SK-N-SH (cell line): Measurements from ENCODE around the gene SCD. TPM values are rescaled to one million over a fixed set of nuclear protein-coding genes. Genes with fewer than 3 reads are reported as not detected.

Experiments used
- CTCF ChIA-PET: fragments of 300-600, 350-600 bp; formaldehyde crosslinking; extraction: SDS; loops from one replicate; lab custom pipeline; 2021; lab: Yijun Ruan, JAX
- POLR2A ChIA-PET: fragments of 350-600 bp; sonication (Branson Sonifier 250); formaldehyde crosslinking; extraction: SDS; loops from one replicate; lab custom pipeline; 2020; ENCODE audit warnings: antibody characterized with exemption, inconsistent platforms; lab: Yijun Ruan, JAX
- DNase-seq: peaks from one replicate; pipeline ENCODE4 v3.0.0; 2012
- H2AFZ ChIP-seq: fragments of 200-600 bp; sonication (generic); 2 replicates; pipeline ENCODE4 v1.8.1; 2016; ENCODE audit warnings: antibody characterized with exemption, mild to moderate bottlenecking, low read depth
- H3F3A ChIP-seq: fragments of 200-600 bp; sonication (generic); replicated peaks from 2 replicates; pipeline ENCODE3; 2016; ENCODE audit warnings: antibody characterized with exemption, mild to moderate bottlenecking; ENCODE audit not compliant: insufficient read depth
- H3K27ac ChIP-seq, 2 experiments: fragments of 200-500 bp in 1 of 2; fragments of 200-600 bp in 1 of 2; sonication (Bioruptor generic) in 1 of 2; sonication (generic), shearing (Covaris generic) in 1 of 2; 2 replicates each; pipeline versions ENCODE4 v1.5.1 to v1.6.1; 2014 to 2016; ENCODE audit warnings: low read depth in 2 of 2, inconsistent platforms in 1 of 2, low read length in 1 of 2, mild to moderate bottlenecking in 1 of 2, mixed read lengths in 1 of 2
- H3K27me3 ChIP-seq: fragments of 200-600 bp; sonication (generic), shearing (Covaris generic); 2 replicates; pipeline ENCODE4 v1.6.1; 2016; ENCODE audit warnings: mixed run types; ENCODE audit not compliant: insufficient read depth
- H3K36me3 ChIP-seq, 2 experiments: fragments of 200-500 bp in 1 of 2; fragments of 200-600 bp in 1 of 2; sonication (Bioruptor generic) in 1 of 2; sonication (generic) in 1 of 2; replicated peaks in 1 of 2; 2 replicates each; pipeline versions ENCODE3 to v1.5.1; 2014 to 2016; ENCODE audit warnings: low read length in 1 of 2, mild to moderate bottlenecking in 1 of 2; ENCODE audit not compliant: insufficient read depth in 2 of 2, control insufficient read depth in 1 of 2
- H3K4me1 ChIP-seq, 2 experiments: fragments of 200-500 bp in 1 of 2; fragments of 200-600 bp in 1 of 2; sonication (Bioruptor generic) in 1 of 2; sonication (generic), shearing (Covaris generic) in 1 of 2; 2 replicates each; pipeline versions ENCODE4 v1.5.1 to v1.6.1; 2014 to 2016; ENCODE audit warnings: low read depth in 1 of 2, low read length in 1 of 2, mixed run types in 1 of 2; ENCODE audit not compliant: insufficient read depth in 2 of 2, control insufficient read depth in 1 of 2
- H3K4me2 ChIP-seq: fragments of 200-600 bp; sonication (generic), shearing (Covaris generic); 2 replicates; pipeline ENCODE4 v1.6.1; 2017; ENCODE audit warnings: mixed run types
- H3K4me3 ChIP-seq, 2 experiments: fragments of 200-500 bp in 1 of 2; fragments of 200-600 bp in 1 of 2; sonication (Bioruptor generic) in 1 of 2; sonication (generic), shearing (Covaris generic) in 1 of 2; 2 replicates each; pipeline versions ENCODE4 v1.5.1 to v1.8.1; 2014 to 2016; ENCODE audit warnings: low read depth in 2 of 2, inconsistent platforms in 1 of 2, low read length in 1 of 2, mild to moderate bottlenecking in 1 of 2, mixed read lengths in 1 of 2, moderate library complexity in 1 of 2
- H3K79me2 ChIP-seq: fragments of 200-600 bp; sonication (generic); 2 replicates; pipeline ENCODE4 v1.8.1; 2017; ENCODE audit warnings: mild to moderate bottlenecking; ENCODE audit not compliant: insufficient read depth
- H3K9ac ChIP-seq: fragments of 200-600 bp; sonication (generic); 2 replicates; pipeline ENCODE4 v1.6.1; 2017; ENCODE audit warnings: mixed run types
- H3K9me2 ChIP-seq: fragments of 200-600 bp; sonication (generic); 2 replicates; pipeline ENCODE4 v1.6.1; 2017; ENCODE audit warnings: mixed run types
- H3K9me3 ChIP-seq: fragments of 200-600 bp; sonication (generic); 2 replicates; pipeline ENCODE4 v1.6.1; 2017; ENCODE audit warnings: mixed run types, mild to moderate bottlenecking, moderate library complexity
- H4K20me1 ChIP-seq: fragments of 200-600 bp; sonication (generic); 2 replicates; pipeline ENCODE4 v1.6.1; 2017; ENCODE audit warnings: mild to moderate bottlenecking, mixed run types; ENCODE audit not compliant: insufficient read depth
- CHD2 ChIP-seq: fragments of 150-350 bp; IDR thresholded peaks from 2 replicates; pipeline ENCODE4 v1.6.1; 2018; ENCODE audit warnings: low read length; ENCODE audit not compliant: partially characterized antibody
- ELF1 ChIP-seq: IDR thresholded peaks from 2 replicates; pipeline ENCODE4 v1.4.0; 2012
- EP300 ChIP-seq, 2 experiments: IDR thresholded peaks; 2 replicates each; pipeline versions ENCODE4 v1.4.0 to v1.6.1; 2012; ENCODE audit warnings: borderline replicate concordance in 1 of 2, low read depth in 1 of 2, low read length in 1 of 2
- EZH2phosphoT487 ChIP-seq: fragments of 200-600 bp; sonication (generic); IDR thresholded peaks from 2 replicates; pipeline ENCODE4 v1.6.1; 2017; ENCODE audit warnings: low read depth, mixed run types, mild to moderate bottlenecking, antibody characterized with exemption, moderate library complexity, borderline replicate concordance
- FOXJ3 ChIP-seq: sonication (generic); formaldehyde crosslinking; IDR thresholded peaks from 2 replicates; pipeline ENCODE4 v1.5.1; 2020; ENCODE audit warnings: mild to moderate bottlenecking, missing genetic modification reagents
- FOXM1 ChIP-seq: IDR thresholded peaks from 2 replicates; pipeline ENCODE4 v1.4.0; 2012; ENCODE audit warnings: low read depth, mild to moderate bottlenecking
- GABPA ChIP-seq: IDR thresholded peaks from 2 replicates; pipeline ENCODE4 v1.4.0; 2012; ENCODE audit warnings: low read depth, mild to moderate bottlenecking
- NFIC ChIP-seq: IDR thresholded peaks from 2 replicates; pipeline ENCODE4 v1.4.0; 2012; ENCODE audit warnings: borderline replicate concordance
- PBX3 ChIP-seq: IDR thresholded peaks from 2 replicates; pipeline ENCODE4; 2012
- RAD21 ChIP-seq: IDR thresholded peaks from 2 replicates; pipeline ENCODE4 v1.6.1; 2012; ENCODE audit warnings: mild to moderate bottlenecking, low read length
- RCOR1 ChIP-seq: fragments of 150-350 bp; IDR thresholded peaks from 2 replicates; pipeline ENCODE4 v1.6.1; 2017; ENCODE audit warnings: antibody characterized with exemption, low read length
- RFX5 ChIP-seq: IDR thresholded peaks from 2 replicates; pipeline ENCODE4 v1.6.1; 2012; ENCODE audit warnings: mild to moderate bottlenecking, improper control_type of control experiment, low read length
- RXRA ChIP-seq: IDR thresholded peaks from 2 replicates; pipeline ENCODE4 v1.4.0; 2012; ENCODE audit warnings: low read depth, mild to moderate bottlenecking, borderline replicate concordance
- SMC3 ChIP-seq: IDR thresholded peaks from 2 replicates; pipeline ENCODE4 v1.6.1; 2012; ENCODE audit warnings: low read depth, low read length, improper control_type of control experiment
- TEAD4 ChIP-seq: IDR thresholded peaks from 2 replicates; pipeline ENCODE4 v1.4.0; 2012; ENCODE audit warnings: mild to moderate bottlenecking, borderline replicate concordance; ENCODE audit not compliant: insufficient read depth
- WGBS: methylation state at CpG from one replicate; pipeline ENCODE4 v1.1.6; 2017; ENCODE audit warnings: low lambda C conversion rate; 5-methylcytosine and 5-hydroxymethylcytosine counted together
- polyA plus RNA-seq, 3 experiments: library from polyadenylated mRNA; depleted of rRNA; stranded (reverse); fragments of >200 nt; gene quantifications; 2 replicates each; pipeline ENCODE4 v1.2.3, GENCODE V29; 2012
- TF ChIP-seq, protein P1 (sequence below): fragments of 200-600 bp; sonication (generic); IDR thresholded peaks from 2 replicates; pipeline ENCODE4 v1.6.1; 2017; ENCODE audit warnings: antibody characterized with exemption, mild to moderate bottlenecking, moderate library complexity

Gene SCD
- polyA plus RNA-seq, 1 of the 3 experiments (the other 2 are of a cell fraction), result 19.7 TPM

GRCh38 chr10:100340948-100341847 lies 5.8 kb upstream of the SCD start:
- H2AFZ ChIP-seq, result no peak overlapping the region
- no peaks in the 10 kb centered on the region for H3K9me2 ChIP-seq
- no peak overlapping the region for H3K4me3 ChIP-seq
- no peaks in the 10 kb centered on the region; the same call in 1 of the 2 replicates for H3K27me3 ChIP-seq
- no peaks in the 10 kb centered on the region for H3K36me3 ChIP-seq
- H3K27ac ChIP-seq, result no peak overlapping the region
- H3F3A ChIP-seq, result peaks cover 4% of the 10 kb centered on the region
- no peak for TF ChIP-seq RXRA
- TF ChIP-seq CHD2, result no peak
- no peak for TF ChIP-seq EZH2phosphoT487
- TF ChIP-seq RFX5, result no peak
- TF ChIP-seq NFIC, result no peak
- no peak for TF ChIP-seq TEAD4
- TF ChIP-seq, protein P1, sequence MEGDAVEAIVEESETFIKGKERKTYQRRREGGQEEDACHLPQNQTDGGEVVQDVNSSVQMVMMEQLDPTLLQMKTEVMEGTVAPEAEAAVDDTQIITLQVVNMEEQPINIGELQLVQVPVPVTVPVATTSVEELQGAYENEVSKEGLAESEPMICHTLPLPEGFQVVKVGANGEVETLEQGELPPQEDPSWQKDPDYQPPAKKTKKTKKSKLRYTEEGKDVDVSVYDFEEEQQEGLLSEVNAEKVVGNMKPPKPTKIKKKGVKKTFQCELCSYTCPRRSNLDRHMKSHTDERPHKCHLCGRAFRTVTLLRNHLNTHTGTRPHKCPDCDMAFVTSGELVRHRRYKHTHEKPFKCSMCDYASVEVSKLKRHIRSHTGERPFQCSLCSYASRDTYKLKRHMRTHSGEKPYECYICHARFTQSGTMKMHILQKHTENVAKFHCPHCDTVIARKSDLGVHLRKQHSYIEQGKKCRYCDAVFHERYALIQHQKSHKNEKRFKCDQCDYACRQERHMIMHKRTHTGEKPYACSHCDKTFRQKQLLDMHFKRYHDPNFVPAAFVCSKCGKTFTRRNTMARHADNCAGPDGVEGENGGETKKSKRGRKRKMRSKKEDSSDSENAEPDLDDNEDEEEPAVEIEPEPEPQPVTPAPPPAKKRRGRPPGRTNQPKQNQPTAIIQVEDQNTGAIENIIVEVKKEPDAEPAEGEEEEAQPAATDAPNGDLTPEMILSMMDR, result no peak
- no peak for TF ChIP-seq GABPA
- no peak for TF ChIP-seq FOXM1
- no peak for TF ChIP-seq PBX3
- no peak for DNase-seq
- H3K4me2 ChIP-seq, result no peak overlapping the region
- H3K9ac ChIP-seq, result no peak overlapping the region
- CTCF ChIA-PET, result interaction anchor here (1.2 to 24.3 kb wide), 10 partner anchors 10 to 178 kb away, joined by 3 to 432 read pairs (median 6); partner anchors contain the start of gene SEC31B
- H4K20me1 ChIP-seq, result no peaks in the 10 kb centered on the region
- peaks cover 0 to 21% of the 10 kb centered on the region in 2 experiments; a peak in 1 of 4 replicates for H3K4me1 ChIP-seq
- WGBS, result 72% methylated on average over 12 of the region's 12 CpGs
- no peaks in the 10 kb centered on the region for H3K9me3 ChIP-seq
- POLR2A ChIA-PET, result no interaction called here
- H3K79me2 ChIP-seq, result no peaks in the 10 kb centered on the region

DNA sequence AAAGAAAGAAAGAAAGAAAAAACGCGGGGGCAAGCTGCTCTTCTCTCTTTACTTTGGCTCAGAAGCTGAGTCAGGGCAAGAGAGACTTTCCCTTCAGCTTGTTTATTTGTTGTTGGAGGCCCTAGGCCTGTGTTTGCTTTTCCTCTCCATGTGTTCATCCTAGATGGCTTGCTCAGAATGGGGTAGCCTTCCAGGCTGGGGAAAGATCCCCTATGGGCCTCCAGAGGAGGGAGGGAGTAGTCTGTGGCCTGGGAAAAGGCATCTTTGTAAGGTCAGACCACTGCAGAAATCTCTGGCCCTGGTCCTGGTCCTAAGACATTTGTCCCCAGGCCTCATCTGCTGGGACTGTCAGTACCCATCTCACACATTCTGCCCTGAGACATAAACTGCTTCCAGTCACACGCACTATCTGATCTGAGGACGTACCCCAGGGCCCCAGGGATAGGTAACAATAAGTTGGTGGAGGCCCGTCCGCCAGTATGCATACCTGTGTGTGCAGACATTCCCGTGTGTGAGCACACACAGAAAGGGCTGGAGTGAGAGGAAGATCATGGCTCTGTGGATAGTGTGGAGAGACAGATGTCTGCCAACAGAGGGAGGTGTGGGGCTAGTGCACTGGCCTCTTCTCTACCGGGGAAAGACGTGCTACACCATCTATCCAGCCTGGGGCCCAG lies 4.9 kb upstream of the SCD start:
- no peak overlapping the region for H3K9ac ChIP-seq
- DNase-seq, result peak; percentile 73
- WGBS, result 50% methylated on average over 9 of the region's 9 CpGs
- H3K4me1 ChIP-seq, result peaks cover 0 to 21% of the 10 kb centered on the region in 2 experiments; a peak in 1 of 4 replicates
- H3K9me2 ChIP-seq, result no peaks in the 10 kb centered on the region
- CTCF ChIA-PET, result interaction anchor here (0.7 to 24.3 kb wide), 12 partner anchors 11 to 177 kb away, joined by 3 to 432 read pairs (median 6); partner anchors contain the start of gene SEC31B
- H3K79me2 ChIP-seq, result no peaks in the 10 kb centered on the region
- no peaks in the 10 kb centered on the region for H4K20me1 ChIP-seq
- no peak for TF ChIP-seq EP300 (IDR thresholded peaks at IDR 0.05; ENCODE audit: borderline replicate concordance in 1 of 2, low read depth in 1 of 2, low read length in 1 of 2)
- peak; percentile 92 for TF ChIP-seq SMC3
- no peak for TF ChIP-seq ELF1
- no peak for TF ChIP-seq PBX3
- peak; percentile 90 for TF ChIP-seq RAD21
- 0 out of 2 replicates have a peak, but pooled peaks have one; percentile 15 for TF ChIP-seq RCOR1
- no peak for TF ChIP-seq CHD2
- TF ChIP-seq, protein P1, result peak; percentile 63
- TF ChIP-seq FOXJ3 (CRISPR knock-in tag), result no peak
- no peaks in the 10 kb centered on the region; the same call in 1 of the 2 replicates for H3K27me3 ChIP-seq
- no peak overlapping the region for H3K4me2 ChIP-seq
- no peak overlapping the region for H2AFZ ChIP-seq
- no peaks in the 10 kb centered on the region for H3K36me3 ChIP-seq
- POLR2A ChIA-PET, result no interaction called here
- no peak overlapping the region for H3K4me3 ChIP-seq
- H3K9me3 ChIP-seq, result no peaks in the 10 kb centered on the region
- peak overlapping the region in 1 of 2 experiments; percentile 39; a peak in 1 of 4 replicates for H3K27ac ChIP-seq
- peaks cover 4% of the 10 kb centered on the region for H3F3A ChIP-seq
